OCI-LY7 (cell line): ENCODE results near the gene WNT1. TPM values are rescaled to one million over a fixed set of nuclear protein-coding genes. Genes with fewer than 3 reads are reported as not detected.

Experiments used
- BruUV-seq: library from RNA; stranded (reverse); fragments of 400-500 nt; replicated peaks from 2 replicates; lab custom pipeline; 2021; lab: Mats Ljungman, UMichigan
- CTCF ChIA-PET: fragments of 300-600 bp; sonication (Branson Sonifier 250); formaldehyde crosslinking; loops from one replicate; lab custom pipeline; 2022; ENCODE audit warnings: antibody characterized with exemption; ENCODE audit not compliant: unreplicated experiment; lab: Charles Lee
- POLR2A ChIA-PET: fragments of 300-600 bp; sonication (Branson Sonifier 250); formaldehyde crosslinking; loops from one replicate; lab custom pipeline; 2022; ENCODE audit warnings: antibody characterized with exemption; lab: Charles Lee
- DNase-seq: peaks from one replicate; pipeline ENCODE4 v3.0.0-alpha.2; 2015; ENCODE audit warnings: low spot score
- H2AFZ ChIP-seq: fragments of 200-600 bp; sonication (generic), shearing (Covaris generic); 2 replicates; pipeline ENCODE4 v1.6.1; 2014; ENCODE audit warnings: mild to moderate bottlenecking, antibody characterized with exemption, low read length, moderate library complexity
- H3K27ac ChIP-seq: fragments of 200-600 bp; sonication (generic); 2 replicates; pipeline ENCODE4 v1.5.1; 2014; ENCODE audit warnings: mixed run types, low read depth, mild to moderate bottlenecking, moderate library complexity, low read length, inconsistent platforms; ENCODE audit not compliant: poor library complexity, severe bottlenecking
- H3K36me3 ChIP-seq: fragments of 200-600 bp; sonication (generic); 2 replicates; pipeline ENCODE4 v1.6.1; 2014; ENCODE audit warnings: mild to moderate bottlenecking, antibody characterized with exemption, low read length, moderate library complexity, mixed read lengths; ENCODE audit not compliant: insufficient read depth
- H3K4me1 ChIP-seq: fragments of 200-600 bp; sonication (generic); 2 replicates; pipeline ENCODE4 v1.5.1; 2014; ENCODE audit warnings: mild to moderate bottlenecking, low read length; ENCODE audit not compliant: insufficient read depth, poor library complexity, severe bottlenecking
- H3K4me2 ChIP-seq: fragments of 200-600 bp; sonication (generic); 2 replicates; pipeline ENCODE4 v1.6.1; 2014; ENCODE audit warnings: mild to moderate bottlenecking, low read length
- H3K4me3 ChIP-seq: fragments of 200-600 bp; sonication (generic); 2 replicates; pipeline ENCODE4 v1.5.1; 2014; ENCODE audit warnings: mild to moderate bottlenecking, low read depth, low read length; ENCODE audit not compliant: poor library complexity, severe bottlenecking
- H3K79me2 ChIP-seq: fragments of 200-600 bp; sonication (generic); 2 replicates; pipeline ENCODE4 v1.6.1; 2016; ENCODE audit warnings: low read depth, mild to moderate bottlenecking, low read length, moderate library complexity, mixed read lengths; ENCODE audit not compliant: insufficient read depth
- H3K9me2 ChIP-seq: fragments of 200-600 bp; sonication (generic); 2 replicates; pipeline ENCODE4 v1.6.1; 2016; ENCODE audit warnings: mild to moderate bottlenecking, low read length, mixed read lengths; ENCODE audit not compliant: insufficient read depth
- H3K9me3 ChIP-seq: fragments of 200-600 bp; sonication (generic); 2 replicates; pipeline ENCODE4 v1.6.1; 2014; ENCODE audit warnings: mild to moderate bottlenecking, mixed run types, low read length, mixed read lengths
- H4K20me1 ChIP-seq: fragments of 200-600 bp; sonication (generic); 2 replicates; pipeline ENCODE4 v1.6.1; 2014; ENCODE audit warnings: mild to moderate bottlenecking, antibody characterized with exemption, low read length, moderate library complexity, mixed read lengths; ENCODE audit not compliant: insufficient read depth
- CTCF ChIP-seq: fragments of 200-600 bp; sonication (generic); conservative IDR thresholded peaks from 2 replicates; pipeline ENCODE4 v1.5.1; 2014; ENCODE audit warnings: mild to moderate bottlenecking, antibody characterized with exemption, low read length, moderate library complexity, mixed read lengths
- EZH2phosphoT487 ChIP-seq: fragments of 200-600 bp; sonication (generic); IDR thresholded peaks from 2 replicates; pipeline ENCODE4 v1.6.1; 2018; ENCODE audit warnings: low read depth, borderline replicate concordance, mild to moderate bottlenecking, mixed run types, antibody characterized with exemption, low read length, moderate library complexity, mixed read lengths
- intact Hi-C: fragments of 100-400 bp; cut with micrococcal nuclease; formaldehyde crosslinking; loops from one replicate; pipeline ENCODE4 v1.10.0; 2022; ENCODE audit not compliant: unreplicated experiment
- total RNA-seq, 2 experiments: library from RNA; depleted of rRNA in 1 of 2; stranded (reverse); fragments of >200 nt in 1 of 2; shearing (Covaris generic) in 1 of 2; gene quantifications; 2 replicates each; pipeline ENCODE4 v1.2.3, GENCODE V29; 2014 to 2022

The WNT1 gene
- total RNA-seq, 2 experiments from 2014 or later: not detected

- no peaks in the 10 kb centered on the region for H3K79me2 ChIP-seq
- no peak overlapping the region for H3K4me2 ChIP-seq
- no peaks in the 10 kb centered on the region for H4K20me1 ChIP-seq
- no peak for TF ChIP-seq EZH2phosphoT487
- no peak overlapping the region for H3K4me3 ChIP-seq
- BruUV-seq: no TSS peak
- POLR2A ChIA-PET: interaction anchor here (1.2 kb wide), 1 partner anchor 12 kb away, joined by 3 read pairs; no protein-coding TSS in a partner anchor
- intact Hi-C loops: no loop called here
- no peak overlapping the region for H2AFZ ChIP-seq
- H3K9me3 ChIP-seq: no peaks in the 10 kb centered on the region
- no peak overlapping the region for H3K27ac ChIP-seq
- no peaks in the 10 kb centered on the region for H3K9me2 ChIP-seq
- DNase-seq: no peak
- CTCF ChIA-PET: no interaction called here
- peaks cover 30% of the 10 kb centered on the region for H3K4me1 ChIP-seq
- peaks cover 25% of the 10 kb centered on the region for H3K36me3 ChIP-seq
These were observed 22.2 kb downstream of the WNT1 start for GRCh38 chr12:49000346-49000745.

- Histone ChIP-seq H3K36me3 (peaks cover 23% of the 10 kb centered on the region), H3K9me2 (no peaks in the 10 kb centered on the region), H3K79me2 (no peaks in the 10 kb centered on the region), H4K20me1 (no peaks in the 10 kb centered on the region), H3K4me3 (no peak overlapping the region), H3K4me1 (no peaks in the 10 kb centered on the region), H3K4me2 (no peak overlapping the region), H3K9me3 (no peaks in the 10 kb centered on the region), H3K27ac (no peak overlapping the region), H2AFZ (no peak overlapping the region)
- intact Hi-C loops: no loop called here
- DNase-seq: no peak
- POLR2A ChIA-PET: interaction anchor here (0.7 kb wide), 1 partner anchor 84 kb away, joined by 5 read pairs; the partner anchor contains the start of gene FKBP11
- no TSS peak for BruUV-seq
- no peak for TF ChIP-seq EZH2phosphoT487
- no peak for TF ChIP-seq CTCF
- CTCF ChIA-PET: no interaction called here
These were observed 30.8 kb downstream of the WNT1 start for GRCh38 chr12:49008943-49009342.

- H3K4me2 ChIP-seq: no peak overlapping the region
- H3K9me3 ChIP-seq: no peaks in the 10 kb centered on the region
- no peak overlapping the region for H3K4me3 ChIP-seq
- no peaks in the 10 kb centered on the region for H3K79me2 ChIP-seq
- no peak overlapping the region for H2AFZ ChIP-seq
- CTCF ChIA-PET: no interaction called here
- TF ChIP-seq CTCF (no peak), EZH2phosphoT487 (no peak)
- H3K36me3 ChIP-seq: peaks cover 19% of the 10 kb centered on the region
- H3K9me2 ChIP-seq: no peaks in the 10 kb centered on the region
- no peak overlapping the region for H3K27ac ChIP-seq
- intact Hi-C loops: no loop called here
- H4K20me1 ChIP-seq: no peaks in the 10 kb centered on the region
- DNase-seq: no peak
- POLR2A ChIA-PET: interaction anchor here (0.6 kb wide), 1 partner anchor 383 kb away, joined by 8 read pairs; no protein-coding TSS in a partner anchor
- no peaks in the 10 kb centered on the region for H3K4me1 ChIP-seq
- TSS peak; percentile 10 for BruUV-seq
These were observed 32.1 kb downstream of the WNT1 start for GRCh38 chr12:49010092-49010668.
